Measurements from ENCODE around the gene CD70.

DNA sequence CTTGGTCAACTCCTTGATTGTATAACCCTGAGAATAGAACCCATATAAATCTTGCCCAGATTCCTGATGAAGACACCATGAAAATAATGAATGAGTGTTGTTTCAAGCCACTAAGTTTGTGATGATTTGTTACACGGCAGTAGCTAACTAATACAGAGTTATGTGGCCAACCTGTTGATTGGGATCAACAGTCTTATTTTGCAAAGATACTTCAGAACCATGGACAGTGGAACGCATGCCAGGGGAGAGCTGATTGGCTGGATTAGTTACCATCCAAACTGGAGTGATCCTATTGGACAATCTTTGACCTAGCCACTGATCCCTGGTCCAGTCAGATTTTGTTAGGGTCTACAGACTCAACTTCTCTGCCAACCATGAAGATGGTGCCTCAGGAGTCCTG is 26.6 kb downstream of the CD70 start:
- TF ChIP-seq, protein P1, sequence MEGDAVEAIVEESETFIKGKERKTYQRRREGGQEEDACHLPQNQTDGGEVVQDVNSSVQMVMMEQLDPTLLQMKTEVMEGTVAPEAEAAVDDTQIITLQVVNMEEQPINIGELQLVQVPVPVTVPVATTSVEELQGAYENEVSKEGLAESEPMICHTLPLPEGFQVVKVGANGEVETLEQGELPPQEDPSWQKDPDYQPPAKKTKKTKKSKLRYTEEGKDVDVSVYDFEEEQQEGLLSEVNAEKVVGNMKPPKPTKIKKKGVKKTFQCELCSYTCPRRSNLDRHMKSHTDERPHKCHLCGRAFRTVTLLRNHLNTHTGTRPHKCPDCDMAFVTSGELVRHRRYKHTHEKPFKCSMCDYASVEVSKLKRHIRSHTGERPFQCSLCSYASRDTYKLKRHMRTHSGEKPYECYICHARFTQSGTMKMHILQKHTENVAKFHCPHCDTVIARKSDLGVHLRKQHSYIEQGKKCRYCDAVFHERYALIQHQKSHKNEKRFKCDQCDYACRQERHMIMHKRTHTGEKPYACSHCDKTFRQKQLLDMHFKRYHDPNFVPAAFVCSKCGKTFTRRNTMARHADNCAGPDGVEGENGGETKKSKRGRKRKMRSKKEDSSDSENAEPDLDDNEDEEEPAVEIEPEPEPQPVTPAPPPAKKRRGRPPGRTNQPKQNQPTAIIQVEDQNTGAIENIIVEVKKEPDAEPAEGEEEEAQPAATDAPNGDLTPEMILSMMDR (conservative IDR thresholded peaks at IDR 0.05), result no peak
- no peak for TF ChIP-seq EZH2 (IDR thresholded peaks at IDR 0.05; ENCODE audit: low read depth)
